ACC112 (cell line): Measurements from ENCODE around the gene CHODL.

ENCODE experiments used
- H2AFZ ChIP-seq: fragments of 200-600 bp; sonication (generic); one replicate; pipeline ENCODE4 v1.6.0; 2017; ENCODE audit warnings: antibody characterized with exemption, low read length; ENCODE audit not compliant: unreplicated experiment
- H3K27ac ChIP-seq: fragments of 200-600 bp; sonication (generic); 2 replicates; pipeline ENCODE4 v1.5.1; 2014; ENCODE audit warnings: low read depth, mild to moderate bottlenecking, antibody characterized with exemption, low read length, moderate library complexity
- H3K27me3 ChIP-seq: fragments of 200-600 bp; sonication (generic); 2 replicates; pipeline ENCODE4 v1.6.1; 2014; ENCODE audit warnings: mild to moderate bottlenecking, antibody characterized with exemption, low read length, moderate library complexity, mixed read lengths; ENCODE audit not compliant: insufficient read depth
- H3K36me3 ChIP-seq: fragments of 200-600 bp; sonication (generic); 2 replicates; pipeline ENCODE4 v1.6.1; 2016; ENCODE audit warnings: mild to moderate bottlenecking, antibody characterized with exemption, low read length, moderate library complexity, mixed read lengths; ENCODE audit not compliant: insufficient read depth
- H3K4me1 ChIP-seq: fragments of 200-600 bp; sonication (generic); one replicate; pipeline ENCODE4 v1.6.1; 2016; ENCODE audit warnings: low read length, mixed read lengths; ENCODE audit not compliant: insufficient read depth, unreplicated experiment, control insufficient read depth
- H3K4me3 ChIP-seq: fragments of 200-600 bp; sonication (generic); 2 replicates; pipeline ENCODE4 v1.5.1; 2014; ENCODE audit warnings: mild to moderate bottlenecking, low read depth, low read length
- H3K79me2 ChIP-seq: fragments of 200-600 bp; sonication (generic); one replicate; pipeline ENCODE4 v1.6.0; 2016; ENCODE audit warnings: low read length; ENCODE audit not compliant: control insufficient read depth, unreplicated experiment, insufficient read depth

The CHODL gene

GRCh38 chr21:18244671-18245463, at the start of gene CHODL:
TSS of gene CHODL (plus strand) at chr21:18244833. CDS start at chr21:18245224, 391 bp downstream.
- peaks cover 26% of the 10 kb centered on the region for H3K27me3 ChIP-seq
- H3K4me1 ChIP-seq = no peaks in the 10 kb centered on the region
- H3K4me3 ChIP-seq = no peak within 1 kb of the TSS
- H3K27ac ChIP-seq = no peak within 1 kb of the TSS
- no peak within 1 kb of the TSS for H2AFZ ChIP-seq
- no peaks in the 10 kb centered on the region for H3K79me2 ChIP-seq
- no peaks in the 10 kb centered on the region for H3K36me3 ChIP-seq

GRCh38 chr21:18204931-18205330, 39.7 kb upstream of the CHODL start:
- no peaks in the 10 kb centered on the region for H3K27me3 ChIP-seq
- no peak overlapping the region for H3K27ac ChIP-seq

GRCh38 chr21:18218331-18218730, 26.3 kb upstream of the CHODL start:
- Histone ChIP-seq H3K27me3 (no peaks in the 10 kb centered on the region), H3K27ac (no peak overlapping the region), H3K79me2 (no peaks in the 10 kb centered on the region), H3K4me3 (no peak overlapping the region), H3K36me3 (no peaks in the 10 kb centered on the region), H2AFZ (no peak overlapping the region), H3K4me1 (no peaks in the 10 kb centered on the region)

More at GRCh38 chr21:18204931-18205330, 39.7 kb upstream of the CHODL start:
- no peaks in the 10 kb centered on the region for H3K4me1 ChIP-seq
- H3K4me3 ChIP-seq = no peak overlapping the region
- no peaks in the 10 kb centered on the region for H3K36me3 ChIP-seq
- no peak overlapping the region for H2AFZ ChIP-seq
- H3K79me2 ChIP-seq = no peaks in the 10 kb centered on the region

GRCh38 chr21:18220498-18220897, 24.1 kb upstream of the CHODL start:
- Histone ChIP-seq H3K4me3 (no peak overlapping the region), H3K27me3 (no peaks in the 10 kb centered on the region), H3K27ac (no peak overlapping the region), H2AFZ (no peak overlapping the region), H3K4me1 (no peaks in the 10 kb centered on the region), H3K36me3 (no peaks in the 10 kb centered on the region), H3K79me2 (no peaks in the 10 kb centered on the region)

GRCh38 chr21:18222346-18222745, 22.3 kb upstream of the CHODL start:
- Histone ChIP-seq H3K27ac (no peak overlapping the region), H2AFZ (no peak overlapping the region), H3K79me2 (no peaks in the 10 kb centered on the region), H3K4me3 (no peak overlapping the region), H3K27me3 (no peaks in the 10 kb centered on the region), H3K4me1 (no peaks in the 10 kb centered on the region), H3K36me3 (no peaks in the 10 kb centered on the region)

GRCh38 chr21:18228060-18228739, 16.4 kb upstream of the CHODL start:
- H3K4me1 ChIP-seq = no peaks in the 10 kb centered on the region
- no peaks in the 10 kb centered on the region for H3K27me3 ChIP-seq
- no peak overlapping the region for H3K4me3 ChIP-seq
- no peak overlapping the region for H3K27ac ChIP-seq
- no peaks in the 10 kb centered on the region for H3K36me3 ChIP-seq
- H2AFZ ChIP-seq = no peak overlapping the region
- H3K79me2 ChIP-seq = no peaks in the 10 kb centered on the region

- H3K4me3 ChIP-seq = no peak overlapping the region
- no peaks in the 10 kb centered on the region for H3K36me3 ChIP-seq
- no peaks in the 10 kb centered on the region for H3K79me2 ChIP-seq
- no peak overlapping the region for H2AFZ ChIP-seq
- H3K4me1 ChIP-seq = no peaks in the 10 kb centered on the region
- no peak overlapping the region for H3K27ac ChIP-seq
- no peaks in the 10 kb centered on the region for H3K27me3 ChIP-seq
Observed at GRCh38 chr21:18235545-18235944, 9.1 kb upstream of the CHODL start.

- H2AFZ ChIP-seq = no peak overlapping the region
- H3K4me3 ChIP-seq = no peak overlapping the region
- H3K27ac ChIP-seq = no peak overlapping the region
- peaks cover 26% of the 10 kb centered on the region for H3K27me3 ChIP-seq
- H3K36me3 ChIP-seq = no peaks in the 10 kb centered on the region
- H3K4me1 ChIP-seq = no peaks in the 10 kb centered on the region
- no peaks in the 10 kb centered on the region for H3K79me2 ChIP-seq
Observed at GRCh38 chr21:18245464-18245967, 883 bp downstream of the CHODL start.

GRCh38 chr21:18248171-18248570, 3.5 kb downstream of the CHODL start:
- Histone ChIP-seq H3K4me1 (no peaks in the 10 kb centered on the region), H3K4me3 (no peak overlapping the region), H3K27ac (no peak overlapping the region), H2AFZ (no peak overlapping the region), H3K79me2 (no peaks in the 10 kb centered on the region), H3K36me3 (no peaks in the 10 kb centered on the region), H3K27me3 (peaks cover 26% of the 10 kb centered on the region)

- Histone ChIP-seq H3K79me2 (no peaks in the 10 kb centered on the region), H3K27ac (no peak overlapping the region), H3K4me1 (no peaks in the 10 kb centered on the region), H3K27me3 (peaks cover 14% of the 10 kb centered on the region), H3K4me3 (no peak overlapping the region), H3K36me3 (no peaks in the 10 kb centered on the region), H2AFZ (no peak overlapping the region)
Observed at GRCh38 chr21:18249672-18250071, 5.0 kb downstream of the CHODL start.

- Histone ChIP-seq H3K4me1 (no peaks in the 10 kb centered on the region), H3K27me3 (peaks cover under 1% of the 10 kb centered on the region; the same call in 1 of the 2 replicates), H3K36me3 (no peaks in the 10 kb centered on the region), H3K27ac (no peak overlapping the region), H3K79me2 (no peaks in the 10 kb centered on the region), H2AFZ (no peak overlapping the region), H3K4me3 (no peak overlapping the region)
Observed at GRCh38 chr21:18251065-18251464, 6.4 kb downstream of the CHODL start.
